Rectal smooth muscle tissue (tissue), 1 donor: ENCODE data around the gene CAMK1D.
"Not testable (repeated sequence)": the region's sequence is repeated elsewhere in the genome, so short reads cannot be mapped to it uniquely, and the experiment has no call there.

Experiments
- H3K27ac ChIP-seq: one replicate; pipeline ENCODE4 v1.7.0; 2013; ENCODE audit warnings: low read depth, low read length, inconsistent platforms
- H3K27me3 ChIP-seq: one replicate; pipeline ENCODE4 v1.7.0; 2013; ENCODE audit warnings: low read length; ENCODE audit not compliant: control insufficient read depth, insufficient read depth
- H3K36me3 ChIP-seq: one replicate; pipeline ENCODE4 v1.7.0; 2013; ENCODE audit warnings: low read length; ENCODE audit not compliant: control insufficient read depth, insufficient read depth
- H3K4me1 ChIP-seq: one replicate; pipeline ENCODE4 v1.7.0; 2013; ENCODE audit warnings: low read length; ENCODE audit not compliant: control insufficient read depth, insufficient read depth
- H3K4me3 ChIP-seq: one replicate; pipeline ENCODE4 v1.7.0; 2013; ENCODE audit warnings: low read length
- H3K9ac ChIP-seq: one replicate; pipeline ENCODE4 v1.7.0; 2013; ENCODE audit warnings: low read length

The CAMK1D gene

GRCh38 chr10:12844811-12845483 is 495.6 kb downstream of the CAMK1D start:
- H3K9ac ChIP-seq: no peak overlapping the region
- H3K4me1 ChIP-seq: peaks cover 7% of the 10 kb centered on the region
- no peaks in the 10 kb centered on the region for H3K27me3 ChIP-seq
- H3K36me3 ChIP-seq: no peaks in the 10 kb centered on the region
- H3K4me3 ChIP-seq: peak overlapping the region; percentile 1
- H3K27ac ChIP-seq: peak overlapping the region; percentile 26

- H3K36me3 ChIP-seq: no peaks in the 10 kb centered on the region
- no peak overlapping the region for H3K27ac ChIP-seq
- H3K27me3 ChIP-seq: no peaks in the 10 kb centered on the region
- H3K4me3 ChIP-seq: no peak overlapping the region
- peaks cover 7% of the 10 kb centered on the region for H3K4me1 ChIP-seq
- H3K9ac ChIP-seq: no peak overlapping the region
Observed at GRCh38 chr10:12846718-12847117, 497.4 kb downstream of the CAMK1D start.

DNA sequence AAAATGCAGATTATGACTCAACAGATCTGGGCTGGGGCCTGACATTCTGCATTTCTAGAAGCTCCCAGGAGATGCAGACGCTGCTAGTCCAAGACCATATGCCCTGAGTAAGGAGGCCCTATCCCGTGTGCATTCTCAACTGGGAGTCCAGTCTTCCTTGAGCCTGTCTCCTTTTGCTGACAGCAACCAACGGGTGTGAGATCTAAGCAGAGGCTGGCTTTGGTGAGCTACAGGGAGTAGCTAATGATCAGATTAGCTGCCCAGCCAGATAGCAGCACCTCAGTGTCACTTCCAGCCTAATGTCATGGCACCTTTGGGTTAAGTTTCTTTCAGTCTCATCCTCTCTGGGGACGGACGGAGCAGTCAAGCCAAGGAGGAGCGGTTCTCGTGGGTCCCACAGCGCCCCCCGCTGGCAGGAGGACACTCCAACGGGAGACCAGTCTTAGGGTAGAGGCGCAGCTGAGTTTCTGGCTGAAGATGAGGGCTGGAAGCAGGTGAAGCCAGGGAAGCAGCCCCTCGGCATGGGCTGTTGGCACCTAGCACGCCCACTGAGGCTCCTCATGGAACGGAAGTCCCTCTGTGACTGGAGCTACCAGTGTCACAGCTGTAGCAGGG is 498.1 kb downstream of the CAMK1D start:
- Histone ChIP-seq H3K4me3 (no peak overlapping the region), H3K4me1 (peaks cover 7% of the 10 kb centered on the region), H3K36me3 (no peaks in the 10 kb centered on the region), H3K9ac (no peak overlapping the region), H3K27ac (no peak overlapping the region), H3K27me3 (no peaks in the 10 kb centered on the region)

DNA sequence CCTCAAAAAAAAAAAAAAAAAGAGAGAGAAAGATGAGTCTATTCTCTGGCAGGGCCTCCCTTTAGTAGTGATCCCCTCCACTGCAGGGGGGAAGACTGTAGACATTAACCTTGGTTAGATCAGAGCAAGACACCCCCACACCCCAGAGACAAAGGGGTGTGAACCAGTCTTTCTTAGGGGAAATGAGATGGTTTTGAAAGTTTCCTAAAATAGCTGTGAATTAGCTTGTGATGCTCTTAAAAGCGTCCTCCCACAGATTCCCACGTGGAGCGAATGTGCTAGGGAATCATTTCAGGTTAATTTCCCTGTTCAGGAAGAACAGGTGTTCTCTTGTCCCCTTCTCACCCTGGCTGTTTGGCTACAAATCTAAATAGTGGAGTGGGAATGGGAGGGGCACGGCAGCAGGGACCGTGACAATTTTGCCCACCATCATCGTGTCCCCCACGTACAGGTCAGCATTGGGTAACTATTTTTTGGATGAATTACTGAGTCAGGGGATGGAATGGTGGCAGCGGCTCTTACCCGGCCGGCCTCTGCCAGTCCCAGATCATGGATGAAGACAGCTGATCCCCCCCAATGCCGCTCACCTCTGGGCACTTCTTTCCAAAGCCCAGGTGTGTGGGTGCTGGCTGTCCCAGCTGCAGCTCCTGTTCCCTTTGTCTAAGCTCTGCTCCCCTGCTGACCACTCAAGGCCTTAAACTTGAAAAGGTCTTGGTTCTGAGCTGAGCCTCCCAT is 499.3 kb downstream of the CAMK1D start:
- H3K27ac ChIP-seq: no peak overlapping the region
- H3K4me3 ChIP-seq: no peak overlapping the region
- H3K9ac ChIP-seq: no peak overlapping the region
- H3K4me1 ChIP-seq: peaks cover 7% of the 10 kb centered on the region
- H3K27me3 ChIP-seq: no peaks in the 10 kb centered on the region
- no peaks in the 10 kb centered on the region for H3K36me3 ChIP-seq

DNA sequence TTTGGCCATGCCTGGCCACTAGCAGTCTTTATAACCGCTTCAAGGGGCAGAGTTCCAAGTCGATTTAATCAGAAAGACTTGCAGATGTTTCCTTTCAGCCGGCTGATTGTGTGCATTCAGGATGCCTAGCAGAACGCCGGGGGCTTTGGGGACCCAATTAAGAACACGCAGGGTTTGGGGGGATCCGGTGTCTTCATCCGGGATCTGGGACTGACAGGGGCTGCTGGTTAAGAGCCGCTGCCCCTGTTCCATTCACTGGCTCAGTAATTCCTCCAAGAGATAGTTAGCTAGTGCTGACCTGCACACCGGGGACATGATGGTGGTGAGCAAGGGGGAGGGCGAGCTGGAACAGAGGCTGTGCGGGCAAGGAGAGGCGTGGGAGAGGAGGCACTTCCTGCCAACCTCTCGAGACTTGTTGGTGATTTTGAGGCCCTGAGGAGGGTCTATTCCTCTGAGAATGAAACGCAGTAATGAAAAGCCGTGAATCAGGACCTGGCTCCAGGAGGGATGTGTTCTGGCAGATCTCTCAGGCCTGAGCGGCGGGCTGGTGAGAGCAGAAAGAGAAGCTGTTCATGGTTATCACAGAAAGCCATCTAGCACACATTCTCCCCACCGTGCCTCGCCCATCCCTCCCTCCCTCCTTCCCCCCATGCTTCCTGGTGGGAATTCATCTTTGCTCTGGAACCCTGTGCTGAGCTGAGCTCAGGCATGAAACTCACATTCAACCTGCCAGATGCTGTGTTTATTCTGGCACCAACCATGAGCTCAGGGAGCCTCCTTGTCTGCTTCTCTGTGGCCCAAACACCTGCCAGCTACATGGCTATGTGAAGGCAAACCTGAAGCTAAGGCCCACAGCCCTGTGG is 500.2 kb downstream of the CAMK1D start:
- Histone ChIP-seq H3K4me3 (no peak overlapping the region), H3K27ac (no peak overlapping the region)

DNA sequence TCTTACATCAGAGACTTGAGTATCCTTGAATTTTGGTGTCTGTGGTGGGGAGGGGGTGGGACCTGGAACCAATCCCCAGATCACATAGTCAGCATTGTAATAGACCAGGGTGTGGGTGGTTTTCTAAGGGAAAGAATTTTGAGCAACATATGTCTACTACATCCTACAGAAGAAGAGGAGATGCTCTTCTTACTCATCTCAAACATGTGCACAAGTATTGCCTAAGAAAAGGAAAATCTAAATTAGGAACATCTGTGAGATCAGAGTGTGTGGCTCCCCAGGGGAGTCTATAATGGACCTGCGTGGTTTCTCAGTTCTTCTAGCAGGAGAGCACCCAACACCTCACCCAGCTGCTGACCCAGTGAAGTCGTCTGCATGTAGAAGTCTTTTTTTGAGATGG is 503.3 kb downstream of the CAMK1D start:
- no peak overlapping the region for H3K9ac ChIP-seq
- H3K4me1 ChIP-seq: no peaks in the 10 kb centered on the region
- H3K36me3 ChIP-seq: no peaks in the 10 kb centered on the region
- H3K27me3 ChIP-seq: no peaks in the 10 kb centered on the region
- no peak overlapping the region for H3K27ac ChIP-seq
- H3K4me3 ChIP-seq: no peak overlapping the region

More for the DNA sequence above, 500.2 kb downstream of the CAMK1D start:
- Histone ChIP-seq H3K9ac (no peak overlapping the region), H3K4me1 (peaks cover 5% of the 10 kb centered on the region), H3K36me3 (no peaks in the 10 kb centered on the region), H3K27me3 (no peaks in the 10 kb centered on the region)

- Histone ChIP-seq H3K27me3 (no peaks in the 10 kb centered on the region), H3K4me3 (no peak overlapping the region), H3K9ac (no peak overlapping the region), H3K36me3 (no peaks in the 10 kb centered on the region), H3K4me1 (no peaks in the 10 kb centered on the region), H3K27ac (no peak overlapping the region)
Observed at GRCh38 chr10:12854988-12855387, 505.6 kb downstream of the CAMK1D start.

GRCh38 chr10:12862459-12862858 is 513.1 kb downstream of the CAMK1D start:
- no peak overlapping the region for H3K4me3 ChIP-seq
- H3K4me1 ChIP-seq: no peaks in the 10 kb centered on the region
- no peak overlapping the region for H3K9ac ChIP-seq
- no peak overlapping the region for H3K27ac ChIP-seq
- H3K36me3 ChIP-seq: no peaks in the 10 kb centered on the region
- no peaks in the 10 kb centered on the region for H3K27me3 ChIP-seq

DNA sequence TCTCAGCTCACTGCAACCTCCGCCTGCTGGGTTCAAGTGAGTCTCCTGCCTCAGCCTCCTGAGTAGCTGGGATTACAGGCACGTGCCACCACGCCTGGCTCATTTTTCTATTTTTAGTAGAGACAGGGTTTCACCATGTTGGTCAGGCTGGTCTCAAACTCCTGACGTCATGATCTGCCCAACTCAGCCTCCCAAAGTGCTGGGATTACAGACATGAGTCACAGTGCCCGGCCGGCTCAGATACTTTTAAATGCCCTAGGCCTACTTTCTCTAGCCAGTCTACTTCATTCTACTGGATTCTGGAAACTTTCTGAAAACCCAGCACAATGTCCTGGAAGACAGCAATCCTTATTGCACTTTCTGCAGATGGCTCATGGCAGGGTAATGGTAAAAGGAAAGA is 516.2 kb downstream of the CAMK1D start:
- not testable (repeated sequence) for H3K4me1 ChIP-seq, H3K27ac ChIP-seq, H3K9ac ChIP-seq, H3K4me3 ChIP-seq, H3K36me3 ChIP-seq, H3K27me3 ChIP-seq

GRCh38 chr10:12868229-12868628 is 518.9 kb downstream of the CAMK1D start:
- Histone ChIP-seq H3K27me3 (no peaks in the 10 kb centered on the region), H3K36me3 (no peaks in the 10 kb centered on the region), H3K4me3 (no peak overlapping the region), H3K4me1 (no peaks in the 10 kb centered on the region), H3K9ac (no peak overlapping the region), H3K27ac (no peak overlapping the region)

GRCh38 chr10:12869427-12869826 is 520.1 kb downstream of the CAMK1D start:
- Histone ChIP-seq H3K4me3 (no peak overlapping the region), H3K4me1 (no peaks in the 10 kb centered on the region), H3K27ac (no peak overlapping the region), H3K27me3 (no peaks in the 10 kb centered on the region), H3K36me3 (no peaks in the 10 kb centered on the region), H3K9ac (no peak overlapping the region)

DNA sequence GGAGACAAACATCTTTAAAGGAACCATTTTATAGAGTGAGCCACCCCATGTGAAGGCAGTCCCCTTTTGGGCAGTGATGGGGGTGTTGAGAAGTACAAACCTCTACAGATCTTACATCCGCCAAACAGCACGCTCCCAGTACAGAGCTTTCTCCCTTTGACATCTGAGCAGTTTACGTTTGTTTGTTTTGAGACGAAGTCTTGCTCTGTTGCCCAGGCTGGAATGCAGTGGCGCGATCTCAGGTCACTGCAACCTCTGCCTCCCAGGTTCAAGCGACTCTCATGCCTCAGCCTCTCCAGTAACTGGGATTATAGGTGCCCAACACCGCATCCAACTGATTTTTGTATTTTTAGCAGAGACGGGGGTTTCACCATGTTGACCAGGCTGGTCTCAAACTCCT is 523.2 kb downstream of the CAMK1D start:
- Histone ChIP-seq H3K9ac (no peak overlapping the region), H3K27ac (no peak overlapping the region), H3K4me3 (no peak overlapping the region), H3K4me1 (no peaks in the 10 kb centered on the region), H3K36me3 (no peaks in the 10 kb centered on the region), H3K27me3 (no peaks in the 10 kb centered on the region)
